ENCODE results near the gene AFF4.
"Not testable (repeated sequence)": the region's sequence is repeated elsewhere in the genome, so short reads cannot be mapped to it uniquely, and the experiment has no call there.

Gene AFF4, protein sequence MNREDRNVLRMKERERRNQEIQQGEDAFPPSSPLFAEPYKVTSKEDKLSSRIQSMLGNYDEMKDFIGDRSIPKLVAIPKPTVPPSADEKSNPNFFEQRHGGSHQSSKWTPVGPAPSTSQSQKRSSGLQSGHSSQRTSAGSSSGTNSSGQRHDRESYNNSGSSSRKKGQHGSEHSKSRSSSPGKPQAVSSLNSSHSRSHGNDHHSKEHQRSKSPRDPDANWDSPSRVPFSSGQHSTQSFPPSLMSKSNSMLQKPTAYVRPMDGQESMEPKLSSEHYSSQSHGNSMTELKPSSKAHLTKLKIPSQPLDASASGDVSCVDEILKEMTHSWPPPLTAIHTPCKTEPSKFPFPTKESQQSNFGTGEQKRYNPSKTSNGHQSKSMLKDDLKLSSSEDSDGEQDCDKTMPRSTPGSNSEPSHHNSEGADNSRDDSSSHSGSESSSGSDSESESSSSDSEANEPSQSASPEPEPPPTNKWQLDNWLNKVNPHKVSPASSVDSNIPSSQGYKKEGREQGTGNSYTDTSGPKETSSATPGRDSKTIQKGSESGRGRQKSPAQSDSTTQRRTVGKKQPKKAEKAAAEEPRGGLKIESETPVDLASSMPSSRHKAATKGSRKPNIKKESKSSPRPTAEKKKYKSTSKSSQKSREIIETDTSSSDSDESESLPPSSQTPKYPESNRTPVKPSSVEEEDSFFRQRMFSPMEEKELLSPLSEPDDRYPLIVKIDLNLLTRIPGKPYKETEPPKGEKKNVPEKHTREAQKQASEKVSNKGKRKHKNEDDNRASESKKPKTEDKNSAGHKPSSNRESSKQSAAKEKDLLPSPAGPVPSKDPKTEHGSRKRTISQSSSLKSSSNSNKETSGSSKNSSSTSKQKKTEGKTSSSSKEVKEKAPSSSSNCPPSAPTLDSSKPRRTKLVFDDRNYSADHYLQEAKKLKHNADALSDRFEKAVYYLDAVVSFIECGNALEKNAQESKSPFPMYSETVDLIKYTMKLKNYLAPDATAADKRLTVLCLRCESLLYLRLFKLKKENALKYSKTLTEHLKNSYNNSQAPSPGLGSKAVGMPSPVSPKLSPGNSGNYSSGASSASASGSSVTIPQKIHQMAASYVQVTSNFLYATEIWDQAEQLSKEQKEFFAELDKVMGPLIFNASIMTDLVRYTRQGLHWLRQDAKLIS

DNA sequence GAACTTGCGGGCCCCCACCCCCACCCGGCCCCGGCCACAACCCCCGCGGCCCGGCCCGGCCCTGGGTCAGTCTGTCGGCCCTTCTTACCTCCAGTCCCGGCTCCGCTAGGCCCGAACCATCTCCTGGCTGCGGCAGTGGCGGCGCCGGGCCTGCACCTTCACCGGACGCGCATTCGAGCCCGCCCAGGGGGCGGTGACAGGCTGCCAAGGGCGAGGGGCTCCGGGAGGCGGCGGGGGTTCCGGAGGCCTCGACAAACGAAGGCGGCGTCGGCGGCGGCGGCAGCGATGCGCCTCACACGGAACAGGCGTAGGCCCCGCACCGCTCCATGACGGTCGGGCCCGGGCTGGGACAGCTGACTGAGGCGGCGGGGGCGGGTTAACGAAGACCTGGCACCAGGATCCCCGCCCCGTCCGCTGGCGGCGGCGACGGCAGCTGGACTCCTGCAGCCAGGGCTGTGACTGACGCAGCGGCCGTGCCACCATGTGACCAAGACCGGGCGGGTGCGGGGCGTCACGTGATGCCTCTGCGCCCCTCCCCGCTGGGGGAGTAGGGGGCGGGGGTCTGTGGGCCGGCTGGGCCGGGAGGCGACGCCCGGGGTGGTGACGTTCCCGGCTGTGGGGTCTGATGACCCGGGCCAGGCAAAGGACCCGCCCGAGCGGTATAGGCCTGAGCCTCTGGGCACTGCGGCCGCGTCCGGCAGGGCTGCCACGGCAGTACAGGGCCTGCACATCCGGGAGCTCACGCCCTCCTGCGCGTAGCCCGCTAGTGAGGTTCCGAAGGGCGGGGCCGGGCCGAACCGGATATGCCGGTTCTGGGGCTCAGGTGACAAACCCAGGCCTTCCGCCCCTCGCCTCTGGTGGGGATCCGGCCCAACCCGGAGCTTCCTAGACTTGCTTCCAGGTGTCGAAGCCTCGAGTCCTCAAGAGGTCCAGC, at the start of gene AFF4:
Gene AFF4, minus strand, starts transcription at position 464 of the 934 bp plus-strand sequence. CDS start 26,445 bp downstream, outside the sequence.
- peak; percentile 98 for DNase-seq (ENCODE audit: low spot score)

DNA sequence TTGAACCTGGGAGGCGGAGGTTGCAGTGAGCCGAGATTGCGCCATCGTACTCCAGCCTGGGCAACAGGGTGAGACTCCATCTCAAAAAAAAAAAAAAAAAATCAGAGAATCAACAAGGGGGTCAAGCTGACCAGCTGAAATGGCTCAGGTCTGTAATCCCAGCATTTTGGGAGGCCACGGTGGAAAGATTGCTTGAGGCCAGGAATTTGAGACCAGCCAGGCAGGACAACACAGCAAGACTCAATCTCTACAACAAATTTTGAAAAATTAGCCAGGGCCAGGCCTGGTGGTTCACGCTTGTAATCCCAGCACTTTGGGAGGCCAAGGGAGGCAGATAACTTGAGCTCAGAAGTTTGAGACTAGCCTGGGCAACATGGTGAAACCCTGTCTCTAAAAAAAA, 45.0 kb upstream of the AFF4 start:
- not testable (repeated sequence) for DNase-seq (ENCODE audit: low spot score)

DNA sequence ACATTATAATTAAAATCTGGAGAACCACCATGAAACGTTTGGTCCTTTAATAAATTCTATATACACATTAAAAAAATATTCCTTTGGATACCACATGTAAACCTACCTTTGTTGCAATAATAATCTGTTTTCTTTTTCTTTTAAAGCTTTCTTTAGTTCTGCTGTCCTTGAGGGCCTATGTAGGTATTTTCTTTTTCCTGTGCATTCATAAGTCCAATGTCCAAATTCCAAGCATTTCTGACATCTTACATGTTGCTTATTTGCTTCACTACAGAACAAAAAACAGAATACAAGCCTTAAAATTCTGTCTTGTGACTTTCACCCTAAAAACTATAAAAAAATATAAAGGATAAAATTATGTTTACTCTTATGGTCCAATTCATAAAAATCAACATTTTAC, 43.2 kb upstream of the AFF4 start:
- no peak for DNase-seq (ENCODE audit: low spot score)

DNA sequence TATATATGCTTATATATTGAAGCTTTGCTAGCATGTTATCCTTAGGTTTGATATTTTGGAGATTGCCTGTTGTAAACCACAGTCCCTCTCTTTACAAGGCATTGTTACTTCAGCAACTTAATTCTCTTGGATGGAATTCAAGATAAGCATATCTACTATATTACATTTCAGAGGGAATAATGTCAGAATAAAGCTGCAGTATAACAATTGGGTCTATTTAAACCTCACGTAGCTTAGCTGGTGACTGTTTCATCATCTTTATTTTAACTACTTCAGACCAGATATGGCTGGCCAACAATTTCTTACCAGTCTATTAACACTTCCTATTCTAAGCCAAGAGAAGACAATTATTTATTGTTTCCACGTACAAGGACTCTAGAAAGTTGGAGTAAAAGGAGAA, 35.8 kb upstream of the AFF4 start:
- DNase-seq (ENCODE audit: low spot score) = no peak

DNA sequence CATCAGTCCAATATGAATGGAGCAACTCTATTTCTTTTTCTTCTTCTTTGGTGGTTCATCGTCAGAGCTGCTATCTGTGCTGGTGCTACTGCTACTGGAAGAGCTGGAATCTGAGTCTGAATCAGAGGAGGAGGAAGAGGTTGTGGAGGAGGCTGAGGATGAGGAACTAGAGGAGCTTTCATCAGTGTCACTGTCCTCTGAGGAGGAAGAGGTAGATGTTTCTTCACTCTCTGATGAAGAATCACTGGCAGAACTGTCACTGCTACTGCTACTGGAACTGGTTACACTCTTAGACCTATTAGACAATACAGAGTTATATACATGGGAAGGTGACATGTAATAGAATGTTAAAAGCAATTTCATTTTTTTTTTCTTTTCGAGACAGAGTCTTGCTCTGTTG, 35.1 kb upstream of the AFF4 start:
- no peak for DNase-seq (ENCODE audit: low spot score)

DNA sequence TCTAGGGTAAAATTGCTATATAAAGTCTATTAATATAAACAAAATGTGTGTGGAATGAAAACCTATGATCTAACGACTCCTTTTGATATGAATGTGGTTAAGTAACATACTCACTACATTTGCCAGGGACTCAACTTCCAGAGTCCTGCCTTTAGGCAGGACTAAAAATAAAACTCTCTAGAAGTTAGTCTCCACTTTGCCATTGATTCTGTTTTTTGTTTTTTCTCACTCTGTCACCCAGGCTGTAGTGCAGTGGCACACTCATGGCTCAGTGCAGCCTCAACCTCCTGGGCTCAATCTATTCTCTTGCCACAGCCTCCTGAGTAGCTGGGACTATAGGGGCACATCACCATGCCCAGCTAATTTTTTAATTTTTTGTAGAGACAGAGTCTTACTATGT, 32.9 kb upstream of the AFF4 start:
- DNase-seq (ENCODE audit: low spot score) = no peak

DNA sequence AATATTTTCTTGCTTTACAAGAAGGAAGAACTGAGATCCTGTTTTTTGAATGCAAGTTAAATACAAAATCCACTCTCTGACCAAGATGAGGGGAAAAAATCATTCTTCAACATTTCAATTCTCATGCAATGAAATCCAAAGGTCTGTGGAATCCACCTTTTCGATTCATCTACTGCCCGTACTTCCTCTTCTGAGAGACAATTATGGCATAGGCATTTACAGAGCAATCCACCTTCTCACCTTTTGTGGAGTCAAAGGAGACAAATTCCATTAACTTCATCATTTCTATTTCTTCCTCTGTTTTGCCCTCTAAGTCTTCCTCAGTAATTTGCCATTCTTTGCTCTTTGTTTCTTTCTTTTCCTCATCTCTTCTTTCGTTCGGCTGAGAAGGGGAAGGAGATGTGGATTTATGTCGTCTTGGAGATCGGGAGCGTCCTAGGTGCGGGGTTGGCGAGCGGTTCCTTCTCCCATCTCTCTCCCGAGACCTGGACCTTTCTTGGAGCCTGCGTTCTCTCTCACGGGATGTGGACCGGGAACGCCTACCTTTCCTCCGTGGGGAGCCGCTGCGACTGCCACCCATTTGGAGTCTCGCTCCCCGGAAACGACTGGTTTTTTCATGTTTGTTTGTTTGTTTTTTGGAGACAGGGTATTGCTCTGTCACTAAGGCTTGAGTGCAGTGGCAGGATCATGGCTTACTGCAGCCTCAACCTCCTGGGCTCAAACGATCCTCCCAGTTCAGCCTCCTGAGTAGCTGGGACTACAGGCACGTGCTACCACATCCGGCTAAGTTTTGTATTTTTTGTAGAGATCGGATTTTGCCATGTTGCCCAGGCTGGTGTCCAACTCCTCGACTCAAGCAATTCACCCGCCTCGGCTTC, 24.3 kb upstream of the AFF4 start:
- no peak for DNase-seq (ENCODE audit: low spot score)

DNA sequence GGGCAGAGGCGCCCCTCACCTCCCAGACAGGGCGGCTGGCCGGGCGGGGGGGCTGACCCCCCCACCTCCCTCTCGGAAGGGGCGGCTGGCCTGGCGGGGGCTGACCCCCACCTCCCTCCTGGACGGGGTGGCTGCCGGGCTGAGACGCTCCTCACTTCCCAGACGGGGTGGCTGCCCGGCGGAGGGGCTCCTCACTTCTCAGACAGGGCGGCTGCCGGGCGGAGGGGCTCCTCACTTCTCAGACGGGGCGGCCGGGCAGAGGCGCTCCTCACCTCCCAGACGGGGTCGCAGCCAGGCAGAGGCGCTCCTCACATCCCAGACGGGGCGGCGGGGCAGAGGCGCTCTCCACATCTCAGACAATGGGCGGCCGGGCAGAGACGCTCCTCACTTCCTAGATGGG, 19.5 kb upstream of the AFF4 start:
- not testable (repeated sequence) for DNase-seq (ENCODE audit: low spot score)

DNA sequence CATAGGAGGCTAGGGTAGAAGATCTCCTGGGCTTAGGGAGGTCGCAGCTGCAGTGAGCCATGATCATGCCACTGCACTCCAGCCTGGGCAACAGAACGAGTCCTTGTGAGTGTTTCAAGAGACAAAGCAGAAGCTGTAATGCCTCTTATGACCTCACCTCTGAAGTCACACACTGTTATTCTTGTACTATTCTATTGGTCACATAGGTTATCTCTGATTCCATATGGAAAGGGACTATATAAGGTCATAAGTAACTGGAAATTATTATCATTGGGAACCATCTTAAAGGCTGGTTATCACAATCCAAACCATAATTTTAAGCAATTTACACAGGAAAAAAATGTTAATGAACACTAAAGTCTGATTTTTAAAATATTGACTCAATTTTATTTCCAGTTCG, 17.9 kb upstream of the AFF4 start:
- no peak for DNase-seq (ENCODE audit: low spot score)

DNA sequence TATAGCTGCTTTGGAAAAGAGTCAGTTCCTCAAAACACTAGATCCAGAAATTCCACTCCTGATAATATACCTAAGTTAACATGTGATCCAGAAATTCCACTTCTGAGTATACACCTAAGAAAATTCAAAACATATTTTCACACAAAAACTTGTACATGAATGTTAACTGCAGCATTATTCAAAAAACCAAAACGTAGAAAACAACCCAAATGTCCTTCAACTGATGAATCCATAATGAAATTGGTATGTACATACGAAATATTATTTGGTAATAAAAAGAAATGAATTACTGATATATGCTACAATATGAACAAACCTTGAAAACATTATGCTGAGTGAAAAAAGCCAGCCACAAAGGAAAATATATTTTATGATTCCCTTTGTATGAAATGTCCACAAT, 16.5 kb upstream of the AFF4 start:
- DNase-seq (ENCODE audit: low spot score) = no peak

DNA sequence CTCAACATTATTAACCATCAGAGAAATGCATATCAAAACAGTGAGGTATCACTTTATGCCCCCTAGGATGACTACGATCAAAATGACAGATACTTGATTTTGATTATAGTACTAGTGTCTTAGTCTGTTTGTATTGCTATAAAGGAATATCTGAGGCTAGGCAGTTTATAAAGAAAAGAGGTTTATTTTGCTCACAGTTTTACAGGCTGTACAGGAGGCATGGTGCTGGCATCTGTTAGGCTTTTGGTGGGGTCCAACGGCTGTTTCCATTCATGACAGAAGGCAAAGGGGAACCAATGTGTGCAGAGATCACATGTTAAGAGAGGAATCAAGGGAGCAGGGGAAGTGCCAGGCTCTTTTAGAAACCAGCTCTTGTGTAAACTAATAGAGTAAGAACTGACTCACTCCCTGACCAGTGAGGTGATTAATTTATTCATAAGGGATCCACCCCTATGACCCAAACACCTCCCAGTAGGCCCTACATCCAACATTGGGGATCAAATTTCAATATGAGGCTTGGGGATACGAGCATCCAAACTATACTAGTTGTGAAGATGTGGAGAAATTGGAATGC, 16.0 kb upstream of the AFF4 start:
- no peak for DNase-seq (ENCODE audit: low spot score)

DNA sequence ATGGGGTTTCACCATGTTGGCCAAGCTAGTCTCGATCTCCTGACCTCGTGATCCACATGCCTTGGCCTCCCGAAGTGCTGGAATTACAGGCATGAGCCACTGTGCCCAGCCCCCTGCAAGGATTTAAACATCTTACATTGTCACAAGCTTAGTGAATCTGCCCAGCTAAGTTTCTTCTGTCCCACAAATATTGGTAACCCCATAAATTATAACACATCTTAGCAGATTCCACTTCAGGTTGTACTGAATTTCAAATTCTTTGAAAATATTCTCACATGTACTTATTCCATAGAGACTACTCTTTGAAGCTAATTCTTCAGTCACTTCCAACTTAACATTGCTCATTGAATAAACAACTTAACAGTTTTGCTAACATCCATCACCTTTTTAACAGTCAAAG, 13.4 kb upstream of the AFF4 start:
- no peak for DNase-seq (ENCODE audit: low spot score)

DNA sequence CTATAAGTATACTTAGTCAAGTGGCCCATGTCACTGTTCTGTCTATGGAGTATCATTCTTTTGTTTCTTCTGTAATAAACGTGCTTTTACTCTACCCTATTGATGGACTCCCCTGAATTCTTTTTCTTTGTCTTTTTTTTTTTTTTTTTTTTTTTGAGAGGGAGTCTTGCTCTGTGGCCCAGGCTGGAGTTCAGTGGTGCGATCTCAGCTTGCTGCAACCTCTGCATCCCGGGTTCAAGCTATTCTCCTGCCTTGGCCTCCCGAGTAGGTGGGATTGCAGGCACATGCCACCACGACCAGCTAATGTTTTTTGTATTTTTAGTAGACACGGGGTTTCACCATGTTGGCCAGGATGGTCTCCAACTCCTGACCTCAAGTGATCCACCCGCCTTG, 9.0 kb upstream of the AFF4 start:
- DNase-seq (ENCODE audit: low spot score) = not testable (repeated sequence)

DNA sequence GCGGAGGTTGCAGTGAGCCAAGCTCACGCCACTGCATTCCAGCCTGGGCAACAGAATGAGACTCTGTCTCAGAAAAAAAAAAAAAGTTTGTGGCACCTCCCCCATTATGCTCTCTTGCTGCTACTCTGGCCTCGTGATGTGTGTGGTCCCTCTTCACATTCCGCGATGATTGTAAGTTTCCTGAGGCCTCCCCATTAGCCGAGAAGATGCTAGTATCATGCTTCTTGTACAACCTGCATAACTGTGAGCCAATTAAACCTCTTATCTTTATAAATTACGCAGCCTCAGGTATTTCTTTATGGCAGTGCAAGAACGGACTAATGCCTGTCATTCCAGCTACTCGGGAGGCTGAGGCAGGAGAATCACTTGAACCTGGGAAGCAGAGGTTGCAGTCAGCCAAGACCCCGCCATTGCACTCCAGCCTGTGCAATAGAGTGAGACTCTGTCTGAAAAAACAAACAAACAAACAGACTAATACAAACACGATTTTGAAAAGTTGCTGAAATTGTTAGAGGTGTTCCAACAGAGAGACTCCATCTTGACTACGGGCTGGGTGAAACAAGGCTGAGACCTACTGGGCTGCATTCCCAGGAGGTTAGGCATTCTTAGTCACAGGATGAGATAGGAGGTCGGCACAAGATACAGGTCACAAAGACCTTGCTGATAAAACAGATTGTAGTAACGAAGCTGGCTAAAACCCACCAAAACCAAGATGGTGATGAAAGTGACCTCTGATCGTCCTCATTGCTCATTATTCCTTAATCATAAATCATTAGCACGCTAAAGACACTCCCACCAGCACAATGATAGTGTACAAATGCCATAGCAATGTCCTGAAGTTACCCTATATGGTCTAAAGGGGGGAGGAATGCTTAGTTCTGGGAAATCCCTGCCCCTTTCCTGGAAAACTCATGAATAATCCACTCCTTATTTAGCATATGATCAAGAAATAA, 8.3 kb upstream of the AFF4 start:
- no peak for DNase-seq (ENCODE audit: low spot score)

DNA sequence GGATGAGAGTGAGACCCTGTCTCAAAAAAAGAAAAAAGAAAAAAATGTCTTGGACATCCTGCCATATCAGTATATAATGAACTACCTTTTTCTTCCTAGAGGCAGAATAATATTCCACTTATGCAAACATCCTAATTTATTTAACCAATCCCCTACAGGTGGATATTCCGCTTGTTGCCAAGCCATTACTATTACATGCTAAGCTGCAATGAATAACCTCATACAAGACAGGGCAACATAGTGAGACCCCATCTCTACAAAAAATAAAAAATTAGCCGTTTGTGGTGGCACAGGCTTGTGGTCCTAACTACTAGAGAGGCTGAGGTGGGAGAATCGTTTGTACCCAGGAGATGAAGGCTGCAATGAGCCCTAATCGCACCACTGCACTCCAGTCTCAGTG, 1.7 kb upstream of the AFF4 start:
- DNase-seq (ENCODE audit: low spot score) = no peak

DNA sequence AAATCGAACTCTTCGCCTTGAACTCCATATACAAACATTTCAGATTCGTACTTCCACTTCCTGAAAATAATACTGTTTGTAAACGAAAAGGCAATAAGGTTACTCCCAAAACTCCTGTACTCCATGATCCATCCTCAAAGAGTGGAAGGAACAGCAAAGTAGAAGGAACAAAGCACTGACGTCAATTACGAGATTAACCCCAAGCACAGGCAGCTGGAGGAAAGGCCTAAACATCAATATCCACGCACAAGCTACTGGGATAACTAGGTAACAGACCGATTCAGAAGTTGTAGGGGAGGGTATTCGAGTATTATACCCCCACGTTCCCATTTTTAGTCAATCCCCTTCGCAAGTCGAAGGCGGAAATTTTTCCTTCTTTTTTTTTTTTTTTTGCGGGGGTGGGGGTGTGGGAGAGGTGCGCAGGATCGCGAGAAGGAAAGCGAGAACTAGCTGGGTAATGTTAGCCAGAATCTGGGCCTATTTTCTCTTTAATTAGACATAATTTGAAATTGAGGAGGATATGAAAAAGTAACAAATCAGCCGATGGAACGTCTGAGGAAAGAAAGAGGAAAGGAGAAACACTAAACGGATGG, 909 bp downstream of the AFF4 start:
- peak; percentile 65 for DNase-seq (ENCODE audit: low spot score)

DNA sequence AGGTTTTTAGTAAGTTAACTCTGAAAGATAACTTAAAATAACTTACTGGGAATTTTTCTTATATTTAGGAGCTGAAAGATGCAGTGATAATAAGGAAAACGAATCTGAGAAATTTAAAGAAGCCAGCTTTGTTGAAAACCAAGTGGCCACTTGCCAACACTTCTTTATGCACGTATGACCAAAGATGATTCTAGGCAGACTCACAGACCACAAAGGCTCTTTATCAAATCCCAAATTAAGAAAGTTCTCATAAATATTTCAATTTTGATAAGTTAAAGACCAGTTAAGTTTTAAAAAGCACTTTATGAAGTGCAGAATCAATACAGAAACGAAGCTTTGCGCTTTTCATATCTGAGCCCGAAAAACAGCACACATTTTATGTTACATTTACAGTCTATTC, 1.5 kb downstream of the AFF4 start:
- DNase-seq (ENCODE audit: low spot score) = no peak

DNA sequence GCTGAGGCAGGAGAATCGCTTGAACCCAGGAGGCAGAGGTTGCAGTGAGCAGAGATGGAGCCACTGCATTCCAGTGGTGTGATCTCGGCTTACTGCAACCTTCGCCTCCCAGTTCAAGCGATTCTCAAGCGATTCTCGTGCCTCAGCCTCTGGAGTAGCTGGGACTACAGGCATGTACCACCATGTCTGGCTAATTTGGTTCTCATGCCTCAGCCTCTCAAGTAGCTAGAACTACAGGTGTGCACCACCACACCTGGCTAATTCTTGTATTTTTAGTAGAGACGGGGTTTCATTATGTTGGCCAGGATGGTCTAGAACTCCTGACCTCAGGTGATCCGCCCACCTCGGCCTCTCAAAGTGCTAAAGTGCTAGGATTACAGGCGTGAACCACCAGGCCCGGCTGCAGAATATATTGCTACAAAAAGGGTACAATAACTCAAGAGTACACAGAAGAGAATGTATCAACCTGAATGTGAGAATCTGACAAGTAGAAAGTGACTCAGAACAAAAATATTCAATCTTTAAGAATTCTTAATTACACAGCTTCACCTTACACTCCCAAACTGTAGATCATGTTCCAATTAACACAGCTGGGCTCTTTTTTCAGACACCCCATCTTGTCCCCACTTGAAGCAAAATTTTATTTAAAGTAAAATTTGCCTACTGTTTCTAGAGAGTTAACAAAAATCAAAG, 2.2 kb downstream of the AFF4 start:
- DNase-seq (ENCODE audit: low spot score) = not testable (repeated sequence)
